ENCODE data around the gene ARPC1A.
A peak's percentile ranks its signal among the peaks of the same experiment; 100 is the strongest.

ARPC1A gene

GRCh38 chr7:99390941-99391602 lies 65.4 kb downstream of the ARPC1A start:
- DNase-seq, result no peak

- no peak for DNase-seq
Measured at GRCh38 chr7:99392046-99392445, 66.3 kb downstream of the ARPC1A start.

GRCh38 chr7:99392659-99393354 lies 67.1 kb downstream of the ARPC1A start:
- peak; percentile 89 for DNase-seq

GRCh38 chr7:99393355-99394187 lies 67.9 kb downstream of the ARPC1A start:
- peak; percentile 88 for DNase-seq

GRCh38 chr7:99394188-99394502 lies 68.4 kb downstream of the ARPC1A start:
- no peak for DNase-seq

- no peak for DNase-seq
Measured at GRCh38 chr7:99395616-99396327, 70.1 kb downstream of the ARPC1A start.

GRCh38 chr7:99396418-99397296 lies 71.0 kb downstream of the ARPC1A start:
- no peak for DNase-seq

- no peak for DNase-seq
Measured at GRCh38 chr7:99397297-99397983, 71.7 kb downstream of the ARPC1A start.

GRCh38 chr7:99398891-99399445 lies 73.3 kb downstream of the ARPC1A start:
- DNase-seq, result no peak

GRCh38 chr7:99399597-99399996 lies 73.9 kb downstream of the ARPC1A start:
- DNase-seq, result no peak

GRCh38 chr7:99402854-99403253 lies 77.2 kb downstream of the ARPC1A start:
- DNase-seq, result no peak

- no peak for DNase-seq
Measured at GRCh38 chr7:99403764-99404163, 78.1 kb downstream of the ARPC1A start.

- no peak for DNase-seq
Measured at GRCh38 chr7:99404235-99404976, 78.7 kb downstream of the ARPC1A start.

- no peak for DNase-seq
Measured at GRCh38 chr7:99404977-99405320, 79.3 kb downstream of the ARPC1A start.

GRCh38 chr7:99406557-99406956 lies 80.9 kb downstream of the ARPC1A start:
- DNase-seq, result no peak

GRCh38 chr7:99407872-99408378 lies 82.2 kb downstream of the ARPC1A start:
- DNase-seq, result peak; percentile 28

GRCh38 chr7:99408379-99409191 lies 82.9 kb downstream of the ARPC1A start, which contains the start of the genes BUD31 and PDAP1:
Gene BUD31, plus strand, starts transcription at chr7:99408969. Its CDS starts 2,124 bp downstream, at chr7:99411093.
Gene PDAP1, minus strand, starts transcription at chr7:99408597. Its CDS starts 49 bp downstream, at chr7:99408548.
- peak; percentile 94 for DNase-seq

GRCh38 chr7:99409192-99409572 lies 83.5 kb downstream of the ARPC1A start:
- DNase-seq, result no peak

GRCh38 chr7:99409806-99410205 lies 84.1 kb downstream of the ARPC1A start:
- DNase-seq, result no peak
